Mucosa of descending colon (tissue), 3 donors: ENCODE measurements around the gene GUK1. TPM values are rescaled to one million over a fixed set of nuclear protein-coding genes. Genes with fewer than 3 reads are reported as not detected.

Source experiments
- ATAC-seq: fragments of 200-7000 bp; cut with Tn5 transposase; one replicate; pipeline ENCODE4 v1.9.1; 2020; ENCODE audit warnings: mild to moderate bottlenecking, moderate library complexity
- DNase-seq, 3 donors: peaks; one replicate each; pipeline ENCODE4 v3.0.0-alpha.2; 2020
- H3K36me3 ChIP-seq: fragments of 200-600 bp; one replicate; pipeline ENCODE4 v1.8.0; 2021; ENCODE audit warnings: low read depth, mild to moderate bottlenecking
- H3K4me1 ChIP-seq: fragments of 200-600 bp; one replicate; pipeline ENCODE4 v1.8.0; 2021; ENCODE audit warnings: low read depth, mild to moderate bottlenecking
- H3K4me3 ChIP-seq: fragments of 200-600 bp; one replicate; pipeline ENCODE4 v1.8.0; 2021; ENCODE audit warnings: mild to moderate bottlenecking
- H3K9me3 ChIP-seq: fragments of 200-600 bp; one replicate; pipeline ENCODE4 v1.8.0; 2021; ENCODE audit warnings: mild to moderate bottlenecking
- CTCF ChIP-seq: fragments of 200-600 bp; IDR thresholded peaks from one replicate; pipeline ENCODE4 v1.8.0; 2022; ENCODE audit warnings: antibody characterized with exemption, mild to moderate bottlenecking
- intact Hi-C, 2 donors: fragments of 100-400 bp; cut with DNase I in 1 of 2; cut with micrococcal nuclease in 1 of 2; formaldehyde crosslinking; loops; one replicate each; pipeline versions ENCODE4 v1.11.0 to v1.11.1; 2022; cut with DNase I, micrococcal nuclease
- total RNA-seq, 3 donors: library from RNA; stranded (reverse); fragmentation: NEBNext Ultra II Directional in 2 of 3; extraction: Animal tissue kit (Norgen Biotek cat#: 25700) in 2 of 3; gene quantifications; one replicate each; pipeline versions ENCODE4 v1.2.1 to v1.2.4, GENCODE V29; 2021 to 2023
- donor health status: DM: no; HTN: no; CAD: no; lungs with moderate emphysema.
- donor health status: DM: no; HTN: no; CAD: no.
- donor health status: DM: no; HTN: yes; CAD: no.

Gene GUK1
- total RNA-seq, 3 donors from 2014 or later, result 165 to 182 (median 178) TPM

- DNase-seq (peak; percentile 99 to 100 (median 99)), ATAC-seq (peak; percentile 90)
- Histone ChIP-seq H3K4me1 (peaks cover 18% of the 10 kb centered on the region), H3K36me3 (no peaks in the 10 kb centered on the region), H3K9me3 (no peaks in the 10 kb centered on the region), H3K4me3 (peak within 1 kb of the TSS; percentile 44)
- intact Hi-C loops, result no loop called here
- peak; percentile 84 for TF ChIP-seq CTCF
Observed at GRCh38 chr1:228165372-228166169, 25.5 kb downstream of the GUK1 start, which contains the start of gene IBA57. IBA57 (plus strand) TSS chr1:228165804; CDS start chr1:228165817, 13 bp downstream.

GRCh38 chr1:228166170-228166936 lies 26.3 kb downstream of the GUK1 start:
- ATAC-seq, result peak; percentile 49
- no peaks in the 10 kb centered on the region for H3K36me3 ChIP-seq
- intact Hi-C loops, result no loop called here
- H3K4me3 ChIP-seq, result peak overlapping the region; percentile 44
- no peak for TF ChIP-seq CTCF
- H3K4me1 ChIP-seq, result peaks cover 18% of the 10 kb centered on the region
- no peaks in the 10 kb centered on the region for H3K9me3 ChIP-seq
- DNase-seq, result peak in 2 of 3 donors; percentile 77 to 84

- DNase-seq (peak in 1 of 3 donors; percentile 30), ATAC-seq (no peak)
- no peaks in the 10 kb centered on the region for H3K36me3 ChIP-seq
- intact Hi-C loops, result no loop called here
- H3K4me3 ChIP-seq, result no peak overlapping the region
- no peak for TF ChIP-seq CTCF
- peaks cover 14% of the 10 kb centered on the region for H3K4me1 ChIP-seq
- no peaks in the 10 kb centered on the region for H3K9me3 ChIP-seq
Observed at GRCh38 chr1:228168563-228169270, 28.6 kb downstream of the GUK1 start.

GRCh38 chr1:228169345-228169744 lies 29.3 kb downstream of the GUK1 start:
- Histone ChIP-seq H3K9me3 (no peaks in the 10 kb centered on the region), H3K4me1 (peaks cover 14% of the 10 kb centered on the region), H3K4me3 (no peak overlapping the region), H3K36me3 (no peaks in the 10 kb centered on the region)
- DNase-seq (no peak), ATAC-seq (no peak)
- intact Hi-C loops, result no loop called here
- no peak for TF ChIP-seq CTCF

GRCh38 chr1:228170666-228171065 lies 30.6 kb downstream of the GUK1 start:
- DNase-seq, result peak in 1 of 3 donors; percentile 12
- intact Hi-C loops, result no loop called here
- no peak for ATAC-seq
- H3K36me3 ChIP-seq, result no peaks in the 10 kb centered on the region
- no peak overlapping the region for H3K4me3 ChIP-seq
- H3K9me3 ChIP-seq, result no peaks in the 10 kb centered on the region
- TF ChIP-seq CTCF, result no peak
- peaks cover 9% of the 10 kb centered on the region for H3K4me1 ChIP-seq
